ENCODE measurements around the gene SMPD1. TPM values are rescaled to one million over a fixed set of nuclear protein-coding genes. Genes with fewer than 3 reads are reported as not detected.

SMPD1 gene
- total RNA-seq, 1 donor from 2014 or later: 23.1 TPM

- H3K4me3 ChIP-seq: no peak overlapping the region
- intact Hi-C loops (cut with DNase I): loop anchor here (10.0 kb wide), 1 partner anchor 58 kb away; no protein-coding TSS in a partner anchor
- no peak overlapping the region for H3K27ac ChIP-seq
- DNase-seq (ENCODE audit: extremely low spot score in 2 of 2): no peak
- no peaks in the 10 kb centered on the region for H3K4me1 ChIP-seq
- H3K36me3 ChIP-seq: no peaks in the 10 kb centered on the region
- no peak for TF ChIP-seq POLR2AphosphoS5 (IDR thresholded peaks at IDR 0.05; ENCODE audit: insufficient read depth in 1 of 2, low read depth in 1 of 2)
- no peak for TF ChIP-seq POLR2A (IDR thresholded peaks at IDR 0.05)
- no peak for TF ChIP-seq CTCF (IDR thresholded peaks at IDR 0.05)
- no peaks in the 10 kb centered on the region for H3K9me3 ChIP-seq
- H3K27me3 ChIP-seq: no peaks in the 10 kb centered on the region
Measured at GRCh38 chr11:6442441-6442840, 52.2 kb downstream of the SMPD1 start.

GRCh38 chr11:6443269-6444003 lies 53.2 kb downstream of the SMPD1 start:
- intact Hi-C loops (cut with DNase I): loop anchor here (10.0 kb wide), 1 partner anchor 59 kb away; no protein-coding TSS in a partner anchor

More at GRCh38 chr11:6443269-6444003, 53.2 kb downstream of the SMPD1 start:
- H3K4me3 ChIP-seq: no peak overlapping the region
- H3K27ac ChIP-seq: no peak overlapping the region
- no peaks in the 10 kb centered on the region for H3K27me3 ChIP-seq
- no peaks in the 10 kb centered on the region for H3K4me1 ChIP-seq
- peak; percentile 64 to 78 (median 71) for TF ChIP-seq CTCF (IDR thresholded peaks at IDR 0.05)
- no peak for TF ChIP-seq POLR2A (IDR thresholded peaks at IDR 0.05)
- DNase-seq (ENCODE audit: extremely low spot score in 2 of 2): no peak
- no peaks in the 10 kb centered on the region for H3K9me3 ChIP-seq
- no peaks in the 10 kb centered on the region for H3K36me3 ChIP-seq

Other genes with a start within 250 kb of the SMPD1 start
- not detected for gene OR52B2, start 220.1 kb upstream of the SMPD1 start, total RNA-seq
- not detected for gene OR52W1, start 191.2 kb upstream of the SMPD1 start, total RNA-seq
- gene C11orf42, start 184.9 kb upstream of the SMPD1 start, total RNA-seq: not detected
- gene FHIP1B, start 155.8 kb upstream of the SMPD1 start, total RNA-seq: 65.1 TPM
- not detected for gene CNGA4, start 151.4 kb upstream of the SMPD1 start, total RNA-seq
- gene CCKBR, start 130.6 kb upstream of the SMPD1 start, total RNA-seq: not detected
- 156 TPM for gene CAVIN3, start 70.0 kb upstream of the SMPD1 start, total RNA-seq
- 59.7 TPM for gene APBB1, start 28.6 kb downstream of the SMPD1 start, total RNA-seq
- gene HPX, start 50.5 kb downstream of the SMPD1 start, total RNA-seq: 0.98 TPM
- 27.5 TPM for gene TRIM3, start 83.5 kb downstream of the SMPD1 start, total RNA-seq
- gene ARFIP2, start 90.9 kb downstream of the SMPD1 start, total RNA-seq: 54.0 TPM
- gene TIMM10B, start 91.0 kb downstream of the SMPD1 start, total RNA-seq: 98.7 TPM
- 17.2 TPM for gene DNHD1, start 106.8 kb downstream of the SMPD1 start, total RNA-seq
- 10.3 TPM for gene RRP8, start 213.1 kb downstream of the SMPD1 start, total RNA-seq
- 149 TPM for gene ILK, start 213.3 kb downstream of the SMPD1 start, total RNA-seq
- 48.1 TPM for gene TAF10, start 221.7 kb downstream of the SMPD1 start, total RNA-seq
- 77.3 TPM for gene TPP1, start 228.9 kb downstream of the SMPD1 start, total RNA-seq